Hepatocyte (in vitro differentiated cells): ENCODE measurements around the gene FUCA1. TPM values are rescaled to one million over a fixed set of nuclear protein-coding genes. Genes with fewer than 3 reads are reported as not detected.

Experiments used
- DNase-seq: peaks from one replicate; pipeline ENCODE4 v3.0.0-alpha.2; 2016; ENCODE audit warnings: low spot score
- H2AFZ ChIP-seq: fragments of 200-600 bp; sonication (generic); 2 replicates; pipeline ENCODE4 v1.6.0; 2016; ENCODE audit warnings: antibody characterized with exemption, mild to moderate bottlenecking
- H3K27ac ChIP-seq: fragments of 200-600 bp; sonication (generic); 2 replicates; pipeline ENCODE4 v1.5.1; 2016; ENCODE audit warnings: mild to moderate bottlenecking
- H3K27me3 ChIP-seq: fragments of 200-600 bp; sonication (generic); 2 replicates; pipeline ENCODE4 v1.6.1; 2016
- H3K36me3 ChIP-seq: fragments of 200-600 bp; sonication (generic); replicated peaks from 2 replicates; pipeline ENCODE4 v1.5.1; 2016; ENCODE audit warnings: low read depth; ENCODE audit not compliant: insufficient read depth
- H3K4me1 ChIP-seq: fragments of 200-600 bp; sonication (generic); 2 replicates; pipeline ENCODE4 v1.5.1; 2016; ENCODE audit warnings: mild to moderate bottlenecking, moderate library complexity; ENCODE audit not compliant: insufficient read depth
- H3K4me2 ChIP-seq: fragments of 200-600 bp; sonication (generic); 2 replicates; pipeline ENCODE4 v1.6.0; 2016
- H3K4me3 ChIP-seq: fragments of 200-600 bp; sonication (generic); 2 replicates; pipeline ENCODE4 v1.5.1; 2016; ENCODE audit warnings: mild to moderate bottlenecking
- H3K79me2 ChIP-seq: fragments of 200-600 bp; sonication (generic); 2 replicates; pipeline ENCODE4 v1.6.0; 2017; ENCODE audit warnings: mild to moderate bottlenecking
- H3K9me2 ChIP-seq: fragments of 200-600 bp; sonication (generic); replicated peaks from 2 replicates; pipeline ENCODE4 v1.6.0; 2017; ENCODE audit warnings: mild to moderate bottlenecking; ENCODE audit not compliant: insufficient read depth
- H3K9me3 ChIP-seq: fragments of 200-600 bp; sonication (generic); 2 replicates; pipeline ENCODE4 v1.5.1; 2016; ENCODE audit warnings: low read depth, mild to moderate bottlenecking
- H4K20me1 ChIP-seq: fragments of 200-600 bp; sonication (generic); 2 replicates; pipeline ENCODE4 v1.6.0; 2016; ENCODE audit warnings: mild to moderate bottlenecking; ENCODE audit not compliant: insufficient read depth, poor library complexity, severe bottlenecking
- CTCF ChIP-seq: fragments of 200-600 bp; sonication (generic); IDR thresholded peaks from 2 replicates; pipeline ENCODE4 v1.5.1; 2016; ENCODE audit warnings: antibody characterized with exemption, mild to moderate bottlenecking; ENCODE audit not compliant: poor library complexity
- EZH2 ChIP-seq: fragments of 200-600 bp; sonication (generic); IDR thresholded peaks from 2 replicates; pipeline ENCODE4 v1.6.1; 2016; ENCODE audit warnings: antibody characterized with exemption, mild to moderate bottlenecking, borderline replicate concordance
- EZH2phosphoT487 ChIP-seq: fragments of 200-600 bp; sonication (generic); IDR thresholded peaks from one replicate; pipeline ENCODE4 v1.6.1; 2018; ENCODE audit warnings: antibody characterized with exemption, mild to moderate bottlenecking, low read depth, moderate library complexity; ENCODE audit not compliant: unreplicated experiment, severe bottlenecking
- WGBS: methylation state at CpG from one replicate; pipeline ENCODE4 v1.1.6; 2016; ENCODE audit warnings: low lambda C conversion rate; ENCODE audit errors: missing lambda C conversion rate; 5-methylcytosine and 5-hydroxymethylcytosine counted together
- polyA plus RNA-seq: library from polyadenylated mRNA; unstranded; fragments of >200 nt; fragmentation: Nextera tagmentation; extraction: Ambion mirVana; gene quantifications from 2 replicates; pipeline ENCODE4 v1.2.1, GENCODE V29; 2016
- total RNA-seq: library from RNA; depleted of rRNA; stranded (reverse); fragments of >200 nt; gene quantifications from 2 replicates; pipeline ENCODE4 v1.2.3, GENCODE V29; 2014

The FUCA1 gene
- total and polyA plus RNA-seq, 2 experiments from 2014 or later: 59.0 to 74.2 TPM

- Histone ChIP-seq H3K4me2 (no peak overlapping the region), H3K4me3 (no peak overlapping the region), H2AFZ (no peak overlapping the region), H3K9me2 (no peaks in the 10 kb centered on the region), H3K9me3 (no peaks in the 10 kb centered on the region), H3K79me2 (no peaks in the 10 kb centered on the region), H3K27me3 (peaks cover 30% of the 10 kb centered on the region), H3K4me1 (no peaks in the 10 kb centered on the region), H4K20me1 (no peaks in the 10 kb centered on the region), H3K27ac (no peak overlapping the region), H3K36me3 (no peaks in the 10 kb centered on the region)
- 81% methylated on average over 1 of the region's 1 CpG for WGBS
- DNase-seq: no peak
- TF ChIP-seq EZH2: no peak
- no peak for TF ChIP-seq CTCF
Observed at GRCh38 chr1:23906731-23907130, 38.6 kb upstream of the FUCA1 start.

- Histone ChIP-seq H3K79me2 (no peaks in the 10 kb centered on the region), H4K20me1 (no peaks in the 10 kb centered on the region), H3K4me1 (no peaks in the 10 kb centered on the region), H3K9me2 (no peaks in the 10 kb centered on the region), H3K27me3 (peaks cover 37% of the 10 kb centered on the region), H2AFZ (no peak overlapping the region), H3K27ac (no peak overlapping the region), H3K4me2 (no peak overlapping the region), H3K4me3 (no peak overlapping the region), H3K9me3 (no peaks in the 10 kb centered on the region), H3K36me3 (no peaks in the 10 kb centered on the region)
- DNase-seq: no peak
- TF ChIP-seq CTCF: no peak
- TF ChIP-seq EZH2: no peak
- TF ChIP-seq EZH2phosphoT487: no peak
- WGBS: 90% methylated on average over 7 of the region's 7 CpGs
Observed at GRCh38 chr1:23905461-23906025, 37.5 kb upstream of the FUCA1 start.

- H3K9me3 ChIP-seq: no peaks in the 10 kb centered on the region
- H4K20me1 ChIP-seq: no peaks in the 10 kb centered on the region
- no peaks in the 10 kb centered on the region for H3K4me1 ChIP-seq
- no peak overlapping the region for H3K27ac ChIP-seq
- DNase-seq: no peak
- peaks cover 38% of the 10 kb centered on the region for H3K27me3 ChIP-seq
- no peaks in the 10 kb centered on the region for H3K36me3 ChIP-seq
- 84% methylated on average over 10 of the region's 10 CpGs for WGBS
- no peak overlapping the region for H3K4me2 ChIP-seq
- H2AFZ ChIP-seq: no peak overlapping the region
- H3K9me2 ChIP-seq: no peaks in the 10 kb centered on the region
- no peaks in the 10 kb centered on the region for H3K79me2 ChIP-seq
- H3K4me3 ChIP-seq: no peak overlapping the region
- no peak for TF ChIP-seq EZH2
- no peak for TF ChIP-seq EZH2phosphoT487
- TF ChIP-seq CTCF: no peak
Observed at GRCh38 chr1:23904748-23905357, 36.8 kb upstream of the FUCA1 start.
